ENCODE data around the gene ADCY1. TPM values are rescaled to one million over a fixed set of nuclear protein-coding genes. Genes with fewer than 3 reads are reported as not detected.

Gene ADCY1
- total and polyA plus RNA-seq, 2 donors (not counting 1 experiment from before 2014, with no cell fraction given) = 0.23 to 2.5 TPM

- H3K4me1 ChIP-seq (ENCODE audit: control insufficient read depth, extremely low read depth, insufficient read depth, low read length) = no peaks in the 10 kb centered on the region
- no peaks in the 10 kb centered on the region for H3K9me3 ChIP-seq (ENCODE audit: control insufficient read depth, insufficient read depth, low read depth, low read length)
- no peak overlapping the region for H3K4me2 ChIP-seq (ENCODE audit: extremely low read depth, insufficient read depth, low read length)
- no peaks in the 10 kb centered on the region for H3K36me3 ChIP-seq (ENCODE audit: control insufficient read depth, insufficient read depth, low read length)
- H3K27ac ChIP-seq (ENCODE audit: insufficient read depth, low read length) = no peak overlapping the region
- no peak overlapping the region for H3K4me3 ChIP-seq (replicated peaks in 1 of 4; ENCODE audit: control extremely low read depth in 1 of 4, insufficient read depth in 1 of 4, low read depth in 3 of 4, low read length in 4 of 4)
- no peaks in the 10 kb centered on the region for H3K27me3 ChIP-seq (ENCODE audit: control insufficient read depth, insufficient read depth, low read length)
- TF ChIP-seq EZH2 (IDR thresholded peaks at IDR 0.05; ENCODE audit: low read length, missing control alignments) (no peak), CTCF (conservative IDR thresholded peaks at IDR 0.05 in 1 of 2, IDR thresholded peaks at IDR 0.05 in 1 of 2; ENCODE audit: low read depth in 1 of 2, low read length in 2 of 2) (no peak)
- H3K79me2 ChIP-seq (ENCODE audit: control insufficient read depth, insufficient read depth, low read length) = no peaks in the 10 kb centered on the region
- H2AFZ ChIP-seq (ENCODE audit: low read length) = no peak overlapping the region
- DNase-seq (ENCODE audit: low read depth in 2 of 2) = no peak
- H3K9ac ChIP-seq (ENCODE audit: insufficient read depth, low read length) = no peak overlapping the region
- H4K20me1 ChIP-seq (ENCODE audit: control insufficient read depth, extremely low read depth, insufficient read depth, low read length) = no peaks in the 10 kb centered on the region
These were observed 20.8 kb downstream of the ADCY1 start for GRCh38 chr7:45594745-45595535.

GRCh38 chr7:45595809-45596664 is 21.9 kb downstream of the ADCY1 start:
- Histone ChIP-seq H3K27ac (ENCODE audit: insufficient read depth, low read length) (no peak overlapping the region), H3K9ac (ENCODE audit: insufficient read depth, low read length) (no peak overlapping the region), H3K4me1 (ENCODE audit: control insufficient read depth, extremely low read depth, insufficient read depth, low read length) (no peaks in the 10 kb centered on the region), H3K9me3 (ENCODE audit: control insufficient read depth, insufficient read depth, low read depth, low read length) (no peaks in the 10 kb centered on the region), H3K27me3 (ENCODE audit: control insufficient read depth, insufficient read depth, low read length) (no peaks in the 10 kb centered on the region), H2AFZ (ENCODE audit: low read length) (no peak overlapping the region), H3K79me2 (ENCODE audit: control insufficient read depth, insufficient read depth, low read length) (no peaks in the 10 kb centered on the region), H3K36me3 (ENCODE audit: control insufficient read depth, insufficient read depth, low read length) (no peaks in the 10 kb centered on the region), H3K4me2 (ENCODE audit: extremely low read depth, insufficient read depth, low read length) (no peak overlapping the region), H4K20me1 (ENCODE audit: control insufficient read depth, extremely low read depth, insufficient read depth, low read length) (no peaks in the 10 kb centered on the region), H3K4me3 (replicated peaks in 1 of 4; ENCODE audit: control extremely low read depth in 1 of 4, insufficient read depth in 1 of 4, low read depth in 3 of 4, low read length in 4 of 4) (no peak overlapping the region)
- no peak for TF ChIP-seq CTCF (conservative IDR thresholded peaks at IDR 0.05 in 1 of 2, IDR thresholded peaks at IDR 0.05 in 1 of 2; ENCODE audit: low read depth in 1 of 2, low read length in 2 of 2)
- no peak for TF ChIP-seq EZH2 (IDR thresholded peaks at IDR 0.05; ENCODE audit: low read length, missing control alignments)
- no peak for DNase-seq (ENCODE audit: low read depth in 2 of 2)

- Histone ChIP-seq H3K4me1 (ENCODE audit: control insufficient read depth, extremely low read depth, insufficient read depth, low read length) (no peaks in the 10 kb centered on the region), H3K9ac (ENCODE audit: insufficient read depth, low read length) (no peak overlapping the region), H2AFZ (ENCODE audit: low read length) (no peak overlapping the region), H4K20me1 (ENCODE audit: control insufficient read depth, extremely low read depth, insufficient read depth, low read length) (no peaks in the 10 kb centered on the region), H3K27me3 (ENCODE audit: control insufficient read depth, insufficient read depth, low read length) (no peaks in the 10 kb centered on the region), H3K4me2 (ENCODE audit: extremely low read depth, insufficient read depth, low read length) (no peak overlapping the region), H3K79me2 (ENCODE audit: control insufficient read depth, insufficient read depth, low read length) (no peaks in the 10 kb centered on the region), H3K27ac (ENCODE audit: insufficient read depth, low read length) (no peak overlapping the region), H3K9me3 (ENCODE audit: control insufficient read depth, insufficient read depth, low read depth, low read length) (no peaks in the 10 kb centered on the region), H3K4me3 (replicated peaks in 1 of 4; ENCODE audit: control extremely low read depth in 1 of 4, insufficient read depth in 1 of 4, low read depth in 3 of 4, low read length in 4 of 4) (no peak overlapping the region), H3K36me3 (ENCODE audit: control insufficient read depth, insufficient read depth, low read length) (no peaks in the 10 kb centered on the region)
- no peak for DNase-seq (ENCODE audit: low read depth in 2 of 2)
- no peak for TF ChIP-seq CTCF (conservative IDR thresholded peaks at IDR 0.05 in 1 of 2, IDR thresholded peaks at IDR 0.05 in 1 of 2; ENCODE audit: low read depth in 1 of 2, low read length in 2 of 2)
- no peak for TF ChIP-seq EZH2 (IDR thresholded peaks at IDR 0.05; ENCODE audit: low read length, missing control alignments)
These were observed 22.5 kb downstream of the ADCY1 start for GRCh38 chr7:45596665-45597095.
